Small intestine (tissue), 7 donors: ENCODE results near the gene CSRNP2. TPM values are rescaled to one million over a fixed set of nuclear protein-coding genes. Genes with fewer than 3 reads are reported as not detected.
A peak's percentile ranks its signal among the peaks of the same experiment; 100 is the strongest.

Experiments used
- DNase-seq, 2 donors: peaks; one replicate each; pipeline versions ENCODE4 v3.0.0 to v3.0.0-alpha.2; 2013
- FAIRE-seq: peaks from 2 replicates; lab custom pipeline; 2012; peaks lifted over from hg19 to GRCh38; lab: Jason Lieb, UNC
- H3K27ac ChIP-seq, 3 donors: one replicate each; pipeline ENCODE4 v1.5.1; 2013; ENCODE audit warnings: low read length in 2 of 3, mild to moderate bottlenecking in 2 of 3, control low read depth in 1 of 3, inconsistent platforms in 1 of 3, low read depth in 1 of 3, moderate library complexity in 1 of 3
- H3K27me3 ChIP-seq, 3 donors: one replicate each; pipeline ENCODE4 v1.6.1; 2013; ENCODE audit warnings: low read length in 3 of 3, inconsistent platforms in 1 of 3; ENCODE audit not compliant: control insufficient read depth in 3 of 3, insufficient read depth in 3 of 3
- H3K36me3 ChIP-seq, 3 donors: one replicate each; pipeline ENCODE4 v1.6.1; 2013; ENCODE audit warnings: low read length in 3 of 3, inconsistent platforms in 1 of 3, low read depth in 1 of 3, mild to moderate bottlenecking in 1 of 3, moderate library complexity in 1 of 3; ENCODE audit not compliant: control insufficient read depth in 3 of 3, insufficient read depth in 2 of 3
- H3K4me1 ChIP-seq, 3 donors: one replicate each; pipeline ENCODE4 v1.6.1; 2013; ENCODE audit warnings: low read length in 2 of 3, inconsistent platforms in 1 of 3, low read depth in 1 of 3, mild to moderate bottlenecking in 1 of 3, moderate library complexity in 1 of 3; ENCODE audit not compliant: control insufficient read depth in 3 of 3, insufficient read depth in 2 of 3
- H3K4me3 ChIP-seq, 3 donors: one replicate each; pipeline ENCODE4 v1.5.1; 2013; ENCODE audit warnings: low read length in 3 of 3, control low read depth in 1 of 3, inconsistent platforms in 1 of 3, low read depth in 1 of 3, mild to moderate bottlenecking in 1 of 3, moderate library complexity in 1 of 3
- H3K9me3 ChIP-seq, 2 donors: one replicate each; pipeline ENCODE4 v1.6.1; 2013; ENCODE audit warnings: low read depth in 1 of 2, low read length in 1 of 2; ENCODE audit not compliant: control insufficient read depth in 2 of 2, insufficient read depth in 1 of 2
- WGBS, 3 donors: extraction: QIAGEN DNeasy Blood & Tissue Kit; methylation state at CpG; one replicate each; pipeline ENCODE4 v1.1.7; 2013; 5-methylcytosine and 5-hydroxymethylcytosine counted together
- polyA plus RNA-seq, 4 donors: library from polyadenylated mRNA; stranded (reverse) in 3 of 4; unstranded in 1 of 4; fragments of 200-250 nt in 3 of 4; fragments of 120-200 nt in 1 of 4; gene quantifications; one replicate each; pipeline versions ENCODE4 v1.2.1 to v1.2.3, GENCODE V29; 2013
- donor health status: healthy with polysubstance abuse.
- donor health status: control.
- donor health status: control.
- donor health status: Bipolar disorder and iron deficiency.
- donor health status: healthy.

CSRNP2 gene
- polyA plus RNA-seq, 4 donors: 3.8 to 14.5 (median 8.1) TPM

- 86 to 90% (median 90%) methylated on average over 2 of the region's 2 CpGs for WGBS, 3 donors
- Histone ChIP-seq H3K27me3 (no peaks in the 10 kb centered on the region), H3K36me3 (no peaks in the 10 kb centered on the region), H3K4me1 (peaks cover 0 to 15% (median 0%) of the 10 kb centered on the region in 3 donors), H3K9me3 (no peaks in the 10 kb centered on the region), H3K27ac (no peak overlapping the region), H3K4me3 (no peak overlapping the region)
- FAIRE-seq: no peak
- no peak for DNase-seq
Observed at GRCh38 chr12:51033048-51033447, 50.3 kb downstream of the CSRNP2 start.

DNA sequence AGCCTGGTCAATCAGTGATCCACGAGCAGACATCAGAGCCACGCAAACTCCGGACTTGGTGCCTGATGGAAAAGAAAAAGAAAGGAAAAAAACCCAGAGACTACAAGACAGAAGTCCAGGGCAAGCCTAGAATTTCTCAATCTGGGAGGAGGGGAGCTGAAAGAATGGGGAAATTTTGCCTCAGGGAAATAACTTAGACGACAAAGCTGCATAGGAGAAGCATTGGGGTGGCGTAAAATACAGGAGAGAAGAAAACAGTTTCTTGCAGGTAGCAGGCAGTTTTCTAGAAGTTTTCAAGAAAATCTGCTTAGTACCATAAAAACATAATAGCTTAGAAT, 54.6 kb downstream of the CSRNP2 start:
- peaks cover under 1 to 22% (median 1%) of the 10 kb centered on the region in 3 donors for H3K4me1 ChIP-seq
- peak overlapping the region in 2 of 3 donors; percentile 40 for H3K4me3 ChIP-seq
- peaks cover 0 to under 1% (median 0%) of the 10 kb centered on the region in 3 donors for H3K36me3 ChIP-seq
- peak overlapping the region; percentile 58 to 86 (median 78) for H3K27ac ChIP-seq
- H3K27me3 ChIP-seq: no peaks in the 10 kb centered on the region
- no peaks in the 10 kb centered on the region for H3K9me3 ChIP-seq
- FAIRE-seq (no peak), DNase-seq (no peak)
- WGBS, 3 donors: 13 to 60% (median 34%) methylated on average over 5 of the region's 5 CpGs

GRCh38 chr12:51028126-51028812, 55.1 kb downstream of the CSRNP2 start:
- Histone ChIP-seq H3K27me3 (no peaks in the 10 kb centered on the region), H3K4me1 (peaks cover 1 to 27% (median 2%) of the 10 kb centered on the region in 3 donors), H3K36me3 (peaks cover 0 to 3% (median 0%) of the 10 kb centered on the region in 3 donors), H3K9me3 (no peaks in the 10 kb centered on the region), H3K27ac (peak overlapping the region; percentile 58 to 86 (median 78)), H3K4me3 (peak overlapping the region in 2 of 3 donors; percentile 40)
- FAIRE-seq (no peak), DNase-seq (peak; percentile 90 to 96)
- WGBS, 3 donors: 5 to 25% (median 20%) methylated on average over 9 of the region's 9 CpGs

- peak overlapping the region in 1 of 3 donors; percentile 40 for H3K4me3 ChIP-seq
- 88 to 91% (median 90%) methylated on average over 15 of the region's 15 CpGs for WGBS, 3 donors
- H3K27me3 ChIP-seq: no peaks in the 10 kb centered on the region
- H3K9me3 ChIP-seq: no peaks in the 10 kb centered on the region
- H3K36me3 ChIP-seq: peaks cover 0 to 3% (median 0%) of the 10 kb centered on the region in 3 donors
- peak overlapping the region in 1 of 3 donors; percentile 86 for H3K27ac ChIP-seq
- H3K4me1 ChIP-seq: peaks cover 1 to 34% (median 2%) of the 10 kb centered on the region in 3 donors
- FAIRE-seq: no peak
- DNase-seq: no peak
Observed at GRCh38 chr12:51027342-51027835, 56.0 kb downstream of the CSRNP2 start.

- peaks cover 0 to 6% (median 0%) of the 10 kb centered on the region in 3 donors for H3K36me3 ChIP-seq
- WGBS, 3 donors: 0 to 1% (median 1%) methylated on average over 37 to 74 of the region's 74 CpGs
- H3K9me3 ChIP-seq: no peaks in the 10 kb centered on the region
- FAIRE-seq: no peak
- peak; percentile 97 to 98 for DNase-seq
- H3K4me3 ChIP-seq: peak within 1 kb of the TSS; percentile 75 to 91 (median 88)
- no peaks in the 10 kb centered on the region for H3K27me3 ChIP-seq
- H3K27ac ChIP-seq: peak within 1 kb of the TSS; percentile 76 to 94 (median 93)
- H3K4me1 ChIP-seq: peaks cover 2 to 47% (median 7%) of the 10 kb centered on the region in 3 donors
Observed at GRCh38 chr12:51025836-51026638, 57.4 kb downstream of the CSRNP2 start, which contains the start of gene SLC11A2. Gene SLC11A2 (minus strand): TSS chr12:51026384. CDS start chr12:51010728, 15,656 bp downstream.

DNA sequence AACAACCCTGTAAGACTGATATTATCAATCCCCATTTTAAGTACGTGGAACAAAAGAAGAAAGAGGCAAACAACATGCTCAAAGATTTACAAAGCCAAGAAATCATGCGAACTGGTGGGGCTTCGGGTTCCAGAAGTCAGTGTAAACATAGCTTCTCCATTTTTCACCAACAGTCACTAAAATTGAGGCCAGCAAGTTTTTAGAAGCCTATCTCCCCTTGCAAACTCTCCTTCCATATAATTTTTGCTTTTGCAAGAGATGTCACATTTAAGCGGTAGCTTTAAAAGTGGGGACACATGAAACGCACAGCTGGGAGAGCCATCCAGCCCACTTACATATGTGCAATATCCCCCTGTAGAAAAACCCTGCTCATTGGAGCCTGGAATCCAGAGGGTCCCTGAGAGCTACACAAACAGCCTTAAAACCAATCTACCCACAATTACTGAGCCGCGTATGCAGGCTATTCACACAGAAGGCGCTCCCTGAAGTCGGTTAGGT, 58.0 kb downstream of the CSRNP2 start:
- peak overlapping the region; percentile 76 to 94 (median 93) for H3K27ac ChIP-seq
- DNase-seq: peak in 1 of 2 donors; percentile 31
- no peaks in the 10 kb centered on the region for H3K27me3 ChIP-seq
- H3K9me3 ChIP-seq: no peaks in the 10 kb centered on the region
- 2 to 6% (median 4%) methylated on average over 9 of the region's 9 CpGs for WGBS, 3 donors
- H3K4me3 ChIP-seq: peak overlapping the region; percentile 75 to 91 (median 88)
- no peak for FAIRE-seq
- H3K36me3 ChIP-seq: peaks cover 0 to 10% (median 0%) of the 10 kb centered on the region in 3 donors
- H3K4me1 ChIP-seq: peaks cover 2 to 47% (median 7%) of the 10 kb centered on the region in 3 donors

- peak; percentile 12 to 25 for DNase-seq
- Histone ChIP-seq H3K36me3 (peaks cover 0 to 14% (median 0%) of the 10 kb centered on the region in 3 donors), H3K4me3 (peak overlapping the region in 2 of 3 donors; percentile 48 to 88), H3K27ac (peak overlapping the region; percentile 83 to 93 (median 84)), H3K27me3 (no peaks in the 10 kb centered on the region), H3K4me1 (peaks cover 2 to 39% (median 7%) of the 10 kb centered on the region in 3 donors), H3K9me3 (no peaks in the 10 kb centered on the region)
- no peak for FAIRE-seq
- 28 to 53% (median 38%) methylated on average over 4 of the region's 4 CpGs for WGBS, 3 donors
Observed at GRCh38 chr12:51023625-51024382, 59.6 kb downstream of the CSRNP2 start.
